Measurements from ENCODE around the gene BMP8B. TPM values are rescaled to one million over a fixed set of nuclear protein-coding genes. Genes with fewer than 3 reads are reported as not detected.

Gene BMP8B
- total and polyA plus RNA-seq, 2 of the 8 experiments (the other 6 are each of a cell fraction or from before 2014, with no cell fraction given), result 0.37 to 0.50 TPM

GRCh38 chr1:39761557-39762260 is 27.0 kb downstream of the BMP8B start:
- H4K5ac ChIP-seq (ENCODE audit: insufficient read length, low read depth, low read length), result no peak overlapping the region
- peak overlapping the region; percentile 46; the same call in 1 of the 2 replicates for H4K8ac ChIP-seq (ENCODE audit: extremely low read depth, insufficient read depth, low read length)
- H2AFZ ChIP-seq (ENCODE audit: low read length), result no peak overlapping the region
- H2BK120ac ChIP-seq (replicated peaks; ENCODE audit: low read depth, low read length), result no peak overlapping the region
- H2BK15ac ChIP-seq (ENCODE audit: low read length), result no peak overlapping the region
- CTCF ChIA-PET (ENCODE audit: partially characterized antibody), result interaction anchor here (0.6 to 1.4 kb wide), 2 partner anchors 38 to 104 kb away, joined by 4 read pairs; no protein-coding TSS in a partner anchor
- H3K4ac ChIP-seq (replicated peaks; ENCODE audit: insufficient read length, low read depth, low read length), result no peak overlapping the region
- WGBS, 2 experiments (ENCODE audit: extremely low coverage in 1 of 2, insufficient coverage in 1 of 2, insufficient read length in 1 of 2, insufficient replicate concordance in 2 of 2, low coverage in 1 of 2, low lambda C conversion rate in 2 of 2, missing lambda C conversion rate in 1 of 2), result 93% methylated on average over 15 of the region's 16 CpGs; no CpG with 5 or more reads in 1 of the 2 experiments
- H3K9ac ChIP-seq (replicated peaks in 1 of 4; ENCODE audit: extremely low read depth in 1 of 4, low read depth in 3 of 4, low read length in 3 of 4), result no peak overlapping the region
- POLR2A ChIA-PET (ENCODE audit: partially characterized antibody), result no interaction called here
- no peak overlapping the region for H3K18ac ChIP-seq (ENCODE audit: extremely low read depth, low read length)
- FAIRE-seq, result no peak
- no peak overlapping the region for H3K4me3 ChIP-seq (ENCODE audit: extremely low read depth in 1 of 4, insufficient read depth in 2 of 4, low read depth in 3 of 4, low read length in 4 of 4)
- no peaks in the 10 kb centered on the region for H4K20me1 ChIP-seq (replicated peaks in 1 of 2; ENCODE audit: control insufficient read depth in 1 of 2, insufficient read depth in 2 of 2, low read length in 2 of 2)
- H3K27ac ChIP-seq (ENCODE audit: low read depth, low read length), result no peak overlapping the region
- H3K4me2 ChIP-seq (ENCODE audit: insufficient read depth in 1 of 2, low read depth in 2 of 2, low read length in 2 of 2), result no peak overlapping the region
- H3K36me3 ChIP-seq (ENCODE audit: control insufficient read depth in 2 of 4, insufficient read depth in 4 of 4, low read length in 3 of 4), result peaks cover 2 to 6% (median 2%) of the 10 kb centered on the region in 4 experiments; a peak in 5 of 8 replicates
- H3K9me3 ChIP-seq (ENCODE audit: insufficient read depth in 2 of 2, low read depth in 1 of 2, low read length in 1 of 2), result peaks cover 5 to 12% of the 10 kb centered on the region in 2 experiments; a peak in 1 of 4 replicates
- no peaks in the 10 kb centered on the region for H3K4me1 ChIP-seq (replicated peaks in 1 of 4; ENCODE audit: control insufficient read depth in 3 of 4, insufficient read depth in 4 of 4, low read length in 3 of 4)
- H3K23me2 ChIP-seq (ENCODE audit: low read depth, low read length), result no peaks in the 10 kb centered on the region
- no peak overlapping the region for H2BK20ac ChIP-seq (ENCODE audit: low read length)
- no peaks in the 10 kb centered on the region for H3K27me3 ChIP-seq (replicated peaks in 1 of 4; ENCODE audit: control insufficient read depth in 3 of 4, extremely low read depth in 1 of 4, insufficient read depth in 3 of 4, low read length in 3 of 4)
- no peak for DNase-seq (ENCODE audit: low read depth in 1 of 2, low spot score in 2 of 2)
- no peak overlapping the region for H3K23ac ChIP-seq (ENCODE audit: insufficient read length)
- no peak overlapping the region for H3K14ac ChIP-seq (ENCODE audit: insufficient read length)
- no peaks in the 10 kb centered on the region for H3K79me2 ChIP-seq (ENCODE audit: control insufficient read depth in 1 of 2, insufficient read depth in 2 of 2, low read length in 2 of 2)
- no peaks in the 10 kb centered on the region for H3K79me1 ChIP-seq (ENCODE audit: low read depth, low read length)
- H2AK5ac ChIP-seq (ENCODE audit: low read depth, low read length), result no peak overlapping the region
- H4K91ac ChIP-seq (replicated peaks; ENCODE audit: insufficient read length, low read length), result no peak overlapping the region
- H3K56ac ChIP-seq (replicated peaks; ENCODE audit: insufficient read length, low read depth, low read length), result no peak overlapping the region
- H2BK5ac ChIP-seq (ENCODE audit: low read depth, low read length), result no peak overlapping the region
- no peak overlapping the region for H2BK12ac ChIP-seq (ENCODE audit: low read depth, low read length)
- TF ChIP-seq SRF (IDR thresholded peaks at IDR 0.05; ENCODE audit: low read depth, low read length), result no peak
- no peak for TF ChIP-seq CEBPB (IDR thresholded peaks at IDR 0.05; ENCODE audit: low read depth, low read length)
- TF ChIP-seq HDAC6 (IDR thresholded peaks at IDR 0.05; ENCODE audit: low read depth, low read length), result no peak
- no peak for TF ChIP-seq RNF2 (IDR thresholded peaks at IDR 0.05; ENCODE audit: borderline replicate concordance, low read depth, low read length, missing control alignments, poor library complexity, severe bottlenecking)
- no peak for TF ChIP-seq RFX5 (IDR thresholded peaks at IDR 0.05; ENCODE audit: borderline replicate concordance, low read depth, low read length)
- TF ChIP-seq YY1 (IDR thresholded peaks at IDR 0.05; ENCODE audit: low read depth, low read length), result no peak
- TF ChIP-seq GABPA (IDR thresholded peaks at IDR 0.05; ENCODE audit: borderline replicate concordance, insufficient read depth, low read length), result no peak
- no peak for TF ChIP-seq TAF1 (IDR thresholded peaks at IDR 0.05; ENCODE audit: low read depth, low read length)
- TF ChIP-seq FOSL1 (IDR thresholded peaks at IDR 0.05; ENCODE audit: insufficient read depth, low read depth, low read length), result no peak
- no peak for TF ChIP-seq CTCF (IDR thresholded peaks at IDR 0.05; ENCODE audit: control extremely low read depth in 1 of 3, insufficient read depth in 1 of 3, low read depth in 1 of 3, low read length in 3 of 3)
